SK-N-SH (cell line): ENCODE measurements around the gene ENO1.
"Not testable (repeated sequence)": the region's sequence is repeated elsewhere in the genome, so short reads cannot be mapped to it uniquely, and the experiment has no call there.

Experiments used
- EP300 ChIP-seq, 2 experiments: IDR thresholded peaks; 2 replicates each; pipeline versions ENCODE4 v1.4.0 to v1.6.1; 2012; ENCODE audit warnings: borderline replicate concordance in 1 of 2, low read depth in 1 of 2, low read length in 1 of 2
- EZH2phosphoT487 ChIP-seq: fragments of 200-600 bp; sonication (generic); IDR thresholded peaks from 2 replicates; pipeline ENCODE4 v1.6.1; 2017; ENCODE audit warnings: low read depth, mixed run types, mild to moderate bottlenecking, antibody characterized with exemption, moderate library complexity, borderline replicate concordance
- GABPA ChIP-seq: IDR thresholded peaks from 2 replicates; pipeline ENCODE4 v1.4.0; 2012; ENCODE audit warnings: low read depth, mild to moderate bottlenecking
- POLR2AphosphoS5 ChIP-seq: IDR thresholded peaks from 2 replicates; pipeline ENCODE4 v1.6.1; 2012; ENCODE audit warnings: low read depth, low read length
- RAD21 ChIP-seq: IDR thresholded peaks from 2 replicates; pipeline ENCODE4 v1.6.1; 2012; ENCODE audit warnings: mild to moderate bottlenecking, low read length
- TF ChIP-seq, protein P1 (sequence below): fragments of 200-600 bp; sonication (generic); IDR thresholded peaks from 2 replicates; pipeline ENCODE4 v1.6.1; 2017; ENCODE audit warnings: antibody characterized with exemption, mild to moderate bottlenecking, moderate library complexity
- TF ChIP-seq, protein P2 (sequence below): IDR thresholded peaks from 2 replicates; pipeline ENCODE4 v1.4.0; 2012; ENCODE audit warnings: low read depth, borderline replicate concordance

DNA sequence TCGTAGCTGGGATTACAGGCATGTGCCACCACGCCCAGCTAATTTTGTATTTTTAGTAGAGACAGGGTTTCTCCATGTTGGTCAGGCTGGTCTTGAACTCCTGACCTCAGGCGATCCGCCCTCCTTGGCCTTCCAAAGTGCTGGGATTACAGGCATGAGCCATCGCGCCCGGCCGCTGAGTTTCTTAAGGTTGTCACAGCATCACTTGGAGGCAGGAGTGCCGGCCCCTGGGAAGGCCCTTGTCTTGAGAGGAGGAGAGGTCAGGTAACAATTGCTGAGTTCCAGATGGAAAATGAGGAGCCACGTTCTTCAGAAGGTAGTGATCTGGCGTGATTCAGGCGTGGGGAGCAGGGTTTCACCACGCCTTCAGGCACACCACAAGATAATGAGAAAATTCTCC, 5.6 kb upstream of the ENO1 start:
- TF ChIP-seq EZH2phosphoT487; EP300 (IDR thresholded peaks at IDR 0.05; ENCODE audit: borderline replicate concordance in 1 of 2, low read depth in 1 of 2, low read length in 1 of 2); GABPA; POLR2AphosphoS5; RAD21: not testable (repeated sequence)
- TF ChIP-seq, protein P1, sequence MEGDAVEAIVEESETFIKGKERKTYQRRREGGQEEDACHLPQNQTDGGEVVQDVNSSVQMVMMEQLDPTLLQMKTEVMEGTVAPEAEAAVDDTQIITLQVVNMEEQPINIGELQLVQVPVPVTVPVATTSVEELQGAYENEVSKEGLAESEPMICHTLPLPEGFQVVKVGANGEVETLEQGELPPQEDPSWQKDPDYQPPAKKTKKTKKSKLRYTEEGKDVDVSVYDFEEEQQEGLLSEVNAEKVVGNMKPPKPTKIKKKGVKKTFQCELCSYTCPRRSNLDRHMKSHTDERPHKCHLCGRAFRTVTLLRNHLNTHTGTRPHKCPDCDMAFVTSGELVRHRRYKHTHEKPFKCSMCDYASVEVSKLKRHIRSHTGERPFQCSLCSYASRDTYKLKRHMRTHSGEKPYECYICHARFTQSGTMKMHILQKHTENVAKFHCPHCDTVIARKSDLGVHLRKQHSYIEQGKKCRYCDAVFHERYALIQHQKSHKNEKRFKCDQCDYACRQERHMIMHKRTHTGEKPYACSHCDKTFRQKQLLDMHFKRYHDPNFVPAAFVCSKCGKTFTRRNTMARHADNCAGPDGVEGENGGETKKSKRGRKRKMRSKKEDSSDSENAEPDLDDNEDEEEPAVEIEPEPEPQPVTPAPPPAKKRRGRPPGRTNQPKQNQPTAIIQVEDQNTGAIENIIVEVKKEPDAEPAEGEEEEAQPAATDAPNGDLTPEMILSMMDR, result not testable (repeated sequence)
- TF ChIP-seq, protein P2, sequence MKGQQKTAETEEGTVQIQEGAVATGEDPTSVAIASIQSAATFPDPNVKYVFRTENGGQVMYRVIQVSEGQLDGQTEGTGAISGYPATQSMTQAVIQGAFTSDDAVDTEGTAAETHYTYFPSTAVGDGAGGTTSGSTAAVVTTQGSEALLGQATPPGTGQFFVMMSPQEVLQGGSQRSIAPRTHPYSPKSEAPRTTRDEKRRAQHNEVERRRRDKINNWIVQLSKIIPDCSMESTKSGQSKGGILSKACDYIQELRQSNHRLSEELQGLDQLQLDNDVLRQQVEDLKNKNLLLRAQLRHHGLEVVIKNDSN, result not testable (repeated sequence)
